K562 (cell line): Measurements from ENCODE around the gene HS6ST1.

Source experiments
- CTCF ChIP-seq, 3 experiments: IDR thresholded peaks in 2 of 3; conservative IDR thresholded peaks in 1 of 3; 2 replicates each; pipeline ENCODE4 v1.5.1; 2011 to 2012; ENCODE audit warnings: low read length in 3 of 3, mild to moderate bottlenecking in 3 of 3, control low read depth in 2 of 3, improper control_type of control experiment in 1 of 3, inconsistent platforms in 1 of 3, low read depth in 1 of 3, mixed read lengths in 1 of 3, moderate library complexity in 1 of 3; ENCODE audit not compliant: insufficient read depth in 2 of 3
- POLR2AphosphoS5 ChIP-seq: IDR thresholded peaks from 2 replicates; pipeline ENCODE4 v1.6.1; 2011; ENCODE audit warnings: mild to moderate bottlenecking, low read depth, low read length, moderate library complexity; ENCODE audit not compliant: control insufficient read depth, insufficient read depth
- TAF1 ChIP-seq: IDR thresholded peaks from 2 replicates; pipeline ENCODE4 v1.6.1; 2011; ENCODE audit warnings: mild to moderate bottlenecking, low read length, moderate library complexity; ENCODE audit not compliant: insufficient read depth, control insufficient read depth, severe bottlenecking; ENCODE audit errors: extremely low read depth
- TARDBP ChIP-seq: fragments of 450-650 bp; IDR thresholded peaks from 2 replicates; pipeline ENCODE4 v1.6.1; 2016
- ZNF124 ChIP-seq: sonication (generic); formaldehyde crosslinking; IDR thresholded peaks from 2 replicates; pipeline ENCODE4 v1.8.1; 2022; ENCODE audit warnings: missing genetic modification reagents

- TF ChIP-seq CTCF (IDR thresholded peaks at IDR 0.05 in 2 of 3, conservative IDR thresholded peaks at IDR 0.05 in 1 of 3; ENCODE audit: insufficient read depth in 2 of 3, low read depth in 1 of 3, low read length in 3 of 3), result no peak
- TF ChIP-seq TARDBP, result no peak
- no peak for TF ChIP-seq ZNF124
- no peak for TF ChIP-seq POLR2AphosphoS5
- TF ChIP-seq TAF1, result no peak
Measured at GRCh38 chr2:128241896-128242295, 76.8 kb downstream of the HS6ST1 start.
